ENCODE data around the gene STXBP6. TPM values are rescaled to one million over a fixed set of nuclear protein-coding genes. Genes with fewer than 3 reads are reported as not detected.

The STXBP6 gene
- total and polyA plus RNA-seq, 9 donors, result 17.5 to 33.5 (median 25.6) TPM

GRCh38 chr14:25055005-25055404 is 5.1 kb upstream of the STXBP6 start:
- DNase-seq, result no peak
- no CpG with 5 or more reads among the region's 5 CpGs for WGBS (ENCODE audit: insufficient coverage)
- Histone ChIP-seq H3K4me3 (ENCODE audit: low read length) (no peak overlapping the region), H3K27ac (ENCODE audit: low read length) (no peak overlapping the region), H3K27me3 (ENCODE audit: control insufficient read depth, insufficient read depth, low read length) (peaks cover 2% of the 10 kb centered on the region), H3K36me3 (ENCODE audit: control insufficient read depth, insufficient read depth, low read length) (no peaks in the 10 kb centered on the region), H3K9me3 (replicated peaks; ENCODE audit: control insufficient read depth, low read depth, low read length) (no peaks in the 10 kb centered on the region), H3K4me1 (ENCODE audit: control insufficient read depth, insufficient read depth, low read length) (peaks cover 9% of the 10 kb centered on the region)

- H3K27me3 ChIP-seq (ENCODE audit: control insufficient read depth, insufficient read depth, low read length), result peaks cover 7% of the 10 kb centered on the region
- H3K4me1 ChIP-seq (ENCODE audit: control insufficient read depth, insufficient read depth, low read length), result peaks cover 14% of the 10 kb centered on the region
- no peak overlapping the region for H3K4me3 ChIP-seq (ENCODE audit: low read length)
- no peaks in the 10 kb centered on the region for H3K36me3 ChIP-seq (ENCODE audit: control insufficient read depth, insufficient read depth, low read length)
- no peaks in the 10 kb centered on the region for H3K9me3 ChIP-seq (replicated peaks; ENCODE audit: control insufficient read depth, low read depth, low read length)
- no CpG with 5 or more reads among the region's 1 CpG for WGBS (ENCODE audit: insufficient coverage)
- DNase-seq, result no peak
- H3K27ac ChIP-seq (ENCODE audit: low read length), result no peak overlapping the region
Observed at GRCh38 chr14:25053585-25053984, 3.6 kb upstream of the STXBP6 start.

DNA sequence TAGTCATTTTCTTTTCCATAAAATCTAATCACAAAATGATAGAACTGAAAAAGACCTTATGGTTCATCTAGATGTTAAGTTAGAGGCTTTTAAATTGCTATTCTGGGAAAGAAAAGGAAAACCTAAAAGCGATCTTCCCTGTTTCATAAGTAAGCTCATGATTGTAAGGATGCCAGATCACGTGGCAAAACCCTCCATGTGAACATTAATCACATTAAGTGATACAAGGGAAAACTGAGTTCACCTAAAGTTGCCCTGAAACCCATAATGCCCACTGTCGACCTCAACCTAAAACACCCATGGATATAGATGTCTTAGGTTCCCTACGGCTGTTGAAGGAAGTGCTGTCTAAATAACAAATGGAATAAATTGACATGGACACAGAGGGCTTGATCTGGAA is 3.0 kb upstream of the STXBP6 start:
- DNase-seq, result no peak
- Histone ChIP-seq H3K9me3 (replicated peaks; ENCODE audit: control insufficient read depth, low read depth, low read length) (no peaks in the 10 kb centered on the region), H3K27ac (ENCODE audit: low read length) (no peak overlapping the region), H3K36me3 (ENCODE audit: control insufficient read depth, insufficient read depth, low read length) (no peaks in the 10 kb centered on the region), H3K4me1 (ENCODE audit: control insufficient read depth, insufficient read depth, low read length) (peaks cover 18% of the 10 kb centered on the region), H3K27me3 (ENCODE audit: control insufficient read depth, insufficient read depth, low read length) (peaks cover 7% of the 10 kb centered on the region), H3K4me3 (ENCODE audit: low read length) (no peak overlapping the region)
- no CpG with 5 or more reads among the region's 4 CpGs for WGBS (ENCODE audit: insufficient coverage)

GRCh38 chr14:25052385-25052784 is 2.4 kb upstream of the STXBP6 start:
- no CpG with 5 or more reads among the region's 2 CpGs for WGBS (ENCODE audit: insufficient coverage)
- Histone ChIP-seq H3K27ac (ENCODE audit: low read length) (no peak overlapping the region), H3K36me3 (ENCODE audit: control insufficient read depth, insufficient read depth, low read length) (no peaks in the 10 kb centered on the region), H3K4me1 (ENCODE audit: control insufficient read depth, insufficient read depth, low read length) (peaks cover 18% of the 10 kb centered on the region), H3K27me3 (ENCODE audit: control insufficient read depth, insufficient read depth, low read length) (peaks cover 7% of the 10 kb centered on the region), H3K9me3 (replicated peaks; ENCODE audit: control insufficient read depth, low read depth, low read length) (no peaks in the 10 kb centered on the region), H3K4me3 (ENCODE audit: low read length) (no peak overlapping the region)
- DNase-seq, result no peak

GRCh38 chr14:25050269-25051150 is 563 bp upstream of the STXBP6 start:
- 0% methylated on average over 16 of the region's 31 CpGs for WGBS (ENCODE audit: insufficient coverage)
- Histone ChIP-seq H3K9me3 (replicated peaks; ENCODE audit: control insufficient read depth, low read depth, low read length) (no peaks in the 10 kb centered on the region), H3K36me3 (ENCODE audit: control insufficient read depth, insufficient read depth, low read length) (no peaks in the 10 kb centered on the region), H3K27ac (ENCODE audit: low read length) (peak overlapping the region; percentile 71), H3K27me3 (ENCODE audit: control insufficient read depth, insufficient read depth, low read length) (peaks cover 7% of the 10 kb centered on the region), H3K4me1 (ENCODE audit: control insufficient read depth, insufficient read depth, low read length) (peaks cover 18% of the 10 kb centered on the region), H3K4me3 (ENCODE audit: low read length) (peak overlapping the region; percentile 67)
- DNase-seq, result peak; percentile 86

DNA sequence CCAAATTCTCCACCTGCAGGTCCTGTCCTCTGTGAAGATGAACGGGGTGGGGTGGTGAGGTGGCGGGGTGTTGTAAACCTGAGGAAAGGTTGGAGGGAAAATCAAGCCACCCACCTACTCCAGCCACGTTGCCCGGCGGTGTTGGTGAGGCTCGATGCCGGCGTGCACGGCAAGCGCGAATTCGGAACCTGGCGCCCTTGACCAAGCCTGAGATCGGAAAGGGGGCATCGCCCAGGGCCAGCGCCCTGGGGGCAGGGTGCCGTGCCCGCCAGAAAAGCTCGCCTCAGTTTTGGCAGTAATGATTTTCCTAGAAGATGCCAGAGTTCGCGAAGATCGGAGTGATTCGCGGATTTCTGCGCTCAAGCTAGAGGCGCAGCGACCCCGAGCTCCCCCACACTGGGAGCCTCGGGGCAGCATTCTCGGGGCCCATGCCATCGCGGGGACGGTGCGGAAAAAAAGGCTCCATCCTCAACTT is 817 bp downstream of the STXBP6 start:
- Histone ChIP-seq H3K4me1 (ENCODE audit: control insufficient read depth, insufficient read depth, low read length) (peaks cover 18% of the 10 kb centered on the region), H3K36me3 (ENCODE audit: control insufficient read depth, insufficient read depth, low read length) (no peaks in the 10 kb centered on the region), H3K9me3 (replicated peaks; ENCODE audit: control insufficient read depth, low read depth, low read length) (no peaks in the 10 kb centered on the region), H3K27me3 (ENCODE audit: control insufficient read depth, insufficient read depth, low read length) (peaks cover 7% of the 10 kb centered on the region), H3K4me3 (ENCODE audit: low read length) (peak overlapping the region; percentile 67), H3K27ac (ENCODE audit: low read length) (peak overlapping the region; percentile 67)
- 1% methylated on average over 32 of the region's 34 CpGs for WGBS (ENCODE audit: insufficient coverage)
- no peak for DNase-seq

GRCh38 chr14:25048170-25049016 is 1.6 kb downstream of the STXBP6 start:
- H3K27ac ChIP-seq (ENCODE audit: low read length), result peak overlapping the region; percentile 59

DNA sequence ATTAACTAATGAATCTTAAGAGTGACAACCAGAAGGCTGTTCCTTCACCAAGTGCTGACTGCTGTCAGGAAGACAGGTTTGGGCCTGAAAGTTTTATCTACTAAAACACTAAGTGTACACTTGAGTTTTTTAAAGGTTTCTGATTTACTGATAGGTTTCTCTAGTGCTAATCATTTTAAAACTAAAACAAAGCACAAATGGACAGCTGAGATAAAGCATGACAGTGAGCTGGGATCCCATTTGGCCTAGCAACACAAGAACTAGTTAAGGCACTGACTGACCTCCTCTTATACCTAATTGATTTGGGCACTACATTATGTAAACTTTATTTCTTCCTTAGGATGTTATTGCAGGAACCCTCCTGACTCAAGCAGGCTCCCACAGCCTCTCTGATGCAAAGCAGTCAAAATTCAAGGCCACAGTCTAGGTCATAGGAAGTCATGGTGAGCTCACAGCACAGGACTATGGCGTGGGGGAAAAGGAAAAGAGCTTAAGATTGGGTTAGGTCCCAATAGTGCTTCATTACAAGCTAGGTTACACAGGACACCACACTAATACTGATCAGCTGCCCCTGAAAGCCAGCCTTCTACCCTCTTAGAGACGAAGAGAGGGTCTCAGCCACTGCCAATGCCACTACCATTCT is 3.5 kb downstream of the STXBP6 start:
- DNase-seq, result no peak
- H3K36me3 ChIP-seq (ENCODE audit: control insufficient read depth, insufficient read depth, low read length), result no peaks in the 10 kb centered on the region

More at GRCh38 chr14:25048170-25049016, 1.6 kb downstream of the STXBP6 start:
- no peaks in the 10 kb centered on the region for H3K36me3 ChIP-seq (ENCODE audit: control insufficient read depth, insufficient read depth, low read length)
- DNase-seq, result peak; percentile 93
- peaks cover 18% of the 10 kb centered on the region for H3K4me1 ChIP-seq (ENCODE audit: control insufficient read depth, insufficient read depth, low read length)
- H3K9me3 ChIP-seq (replicated peaks; ENCODE audit: control insufficient read depth, low read depth, low read length), result no peaks in the 10 kb centered on the region
- H3K27me3 ChIP-seq (ENCODE audit: control insufficient read depth, insufficient read depth, low read length), result peaks cover 7% of the 10 kb centered on the region
- peak overlapping the region; percentile 67 for H3K4me3 ChIP-seq (ENCODE audit: low read length)
- 5% methylated on average over 3 of the region's 17 CpGs for WGBS (ENCODE audit: insufficient coverage)

DNA sequence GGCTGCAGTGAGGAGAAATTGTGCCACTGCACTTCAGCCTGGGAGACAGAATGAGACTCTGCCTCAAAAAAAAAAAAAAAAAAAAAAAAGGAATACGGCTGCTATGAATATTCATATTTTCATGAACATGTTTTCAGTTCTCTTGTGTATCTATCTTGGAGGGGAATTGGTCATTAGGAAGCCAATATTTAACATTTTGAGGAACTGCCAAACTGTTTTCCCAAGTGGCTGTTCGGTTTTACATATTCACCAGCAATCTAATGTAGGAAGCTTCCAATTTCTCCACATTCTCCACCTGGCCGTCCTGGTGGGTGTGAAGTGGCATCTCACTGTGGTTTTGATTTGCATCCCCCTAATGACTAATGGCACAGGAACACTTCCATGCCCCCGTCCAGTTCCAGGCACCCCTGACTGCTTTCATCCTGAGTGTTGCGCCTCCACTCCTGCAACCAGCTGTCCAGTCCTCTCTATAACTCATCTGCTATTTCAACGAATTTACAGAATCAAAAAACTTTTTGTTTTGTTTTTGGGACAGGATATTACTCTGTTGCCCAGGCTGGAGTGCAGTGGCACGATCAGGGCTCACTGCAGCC is 5.7 kb downstream of the STXBP6 start:
- no peaks in the 10 kb centered on the region for H3K9me3 ChIP-seq (replicated peaks; ENCODE audit: control insufficient read depth, low read depth, low read length)
- peaks cover 11% of the 10 kb centered on the region for H3K4me1 ChIP-seq (ENCODE audit: control insufficient read depth, insufficient read depth, low read length)
- peak; percentile 71 for DNase-seq

More for the DNA sequence above, 3.5 kb downstream of the STXBP6 start:
- H3K27me3 ChIP-seq (ENCODE audit: control insufficient read depth, insufficient read depth, low read length), result peaks cover 5% of the 10 kb centered on the region
- H3K4me3 ChIP-seq (ENCODE audit: low read length), result no peak overlapping the region
- 86% methylated on average over 1 of the region's 2 CpGs for WGBS (ENCODE audit: insufficient coverage)
- H3K4me1 ChIP-seq (ENCODE audit: control insufficient read depth, insufficient read depth, low read length), result peaks cover 18% of the 10 kb centered on the region
- H3K27ac ChIP-seq (ENCODE audit: low read length), result no peak overlapping the region
- H3K9me3 ChIP-seq (replicated peaks; ENCODE audit: control insufficient read depth, low read depth, low read length), result no peaks in the 10 kb centered on the region

More for the DNA sequence above, 5.7 kb downstream of the STXBP6 start:
- WGBS (ENCODE audit: insufficient coverage), result 29% methylated on average over 1 of the region's 7 CpGs
- peaks cover 4% of the 10 kb centered on the region for H3K27me3 ChIP-seq (ENCODE audit: control insufficient read depth, insufficient read depth, low read length)
- no peak overlapping the region for H3K4me3 ChIP-seq (ENCODE audit: low read length)
- H3K36me3 ChIP-seq (ENCODE audit: control insufficient read depth, insufficient read depth, low read length), result no peaks in the 10 kb centered on the region
- no peak overlapping the region for H3K27ac ChIP-seq (ENCODE audit: low read length)

Data from muscle of leg (tissue), 11 donors.